Suprapubic skin (tissue), 4 donors: ENCODE data around the gene RAB24. TPM values are rescaled to one million over a fixed set of nuclear protein-coding genes. Genes with fewer than 3 reads are reported as not detected.

Experiments
- DNase-seq, 2 donors: peaks; one replicate each; pipeline ENCODE4 v3.0.0-alpha.2; 2019; ENCODE audit warnings: low spot score in 2 of 2
- H3K27ac ChIP-seq: fragments of 200-600 bp; sonication (generic); one replicate; pipeline ENCODE4 v1.5.1; 2019
- H3K27me3 ChIP-seq: fragments of 200-600 bp; sonication (generic); one replicate; pipeline ENCODE4 v1.5.1; 2019
- H3K36me3 ChIP-seq: fragments of 200-600 bp; sonication (generic); one replicate; pipeline ENCODE4 v1.5.1; 2019
- H3K4me1 ChIP-seq: fragments of 200-600 bp; sonication (generic); one replicate; pipeline ENCODE4 v1.5.1; 2019
- H3K4me3 ChIP-seq: fragments of 200-600 bp; sonication (generic); one replicate; pipeline ENCODE4 v1.5.1; 2019; ENCODE audit warnings: mild to moderate bottlenecking
- H3K9me3 ChIP-seq: fragments of 200-600 bp; sonication (generic); one replicate; pipeline ENCODE4 v1.5.1; 2019
- EP300 ChIP-seq: sonication (generic); formaldehyde crosslinking; IDR thresholded peaks from one replicate; pipeline ENCODE4 v1.6.1; 2017; ENCODE audit warnings: antibody characterized with exemption
- POLR2A ChIP-seq, 2 donors: fragments of 450-650 bp; IDR thresholded peaks; one replicate each; pipeline ENCODE4 v1.6.1; 2017; ENCODE audit warnings: antibody characterized with exemption in 2 of 2, mild to moderate bottlenecking in 2 of 2, moderate library complexity in 2 of 2
- POLR2AphosphoS5 ChIP-seq, 3 donors: sonication (generic); formaldehyde crosslinking; IDR thresholded peaks; one replicate each; pipeline ENCODE4 v1.6.1; 2017; ENCODE audit warnings: antibody characterized with exemption in 3 of 3
- WGBS: methylation state at CpG from one replicate; pipeline ENCODE4 v1.1.5; 2018; 5-methylcytosine and 5-hydroxymethylcytosine counted together
- total RNA-seq, 4 donors: library from RNA; depleted of rRNA; stranded (reverse); fragments of >200 nt; gene quantifications; one replicate each; pipeline ENCODE4 v1.1.0, GENCODE V29; 2016
- TF ChIP-seq, protein P1 (sequence below), 2 donors: fragments of 200-600 bp in 1 of 2; fragments of 450-650 bp in 1 of 2; sonication (generic) in 1 of 2; IDR thresholded peaks; one replicate each; pipeline ENCODE4 v1.5.1; 2016 to 2019; ENCODE audit warnings: antibody characterized with exemption in 2 of 2, mild to moderate bottlenecking in 1 of 2, moderate library complexity in 1 of 2

RAB24 gene
- total RNA-seq, 4 donors from 2014 or later, result 36.7 to 70.1 (median 43.3) TPM

GRCh38 chr5:177293819-177294581, 9.5 kb downstream of the RAB24 start:
- Histone ChIP-seq H3K4me3 (no peak overlapping the region), H3K36me3 (peaks cover 72% of the 10 kb centered on the region), H3K27ac (no peak overlapping the region), H3K9me3 (no peaks in the 10 kb centered on the region), H3K27me3 (no peaks in the 10 kb centered on the region), H3K4me1 (peaks cover 13% of the 10 kb centered on the region)
- WGBS, result 90% methylated on average over 7 of the region's 12 CpGs
- TF ChIP-seq, protein P1, sequence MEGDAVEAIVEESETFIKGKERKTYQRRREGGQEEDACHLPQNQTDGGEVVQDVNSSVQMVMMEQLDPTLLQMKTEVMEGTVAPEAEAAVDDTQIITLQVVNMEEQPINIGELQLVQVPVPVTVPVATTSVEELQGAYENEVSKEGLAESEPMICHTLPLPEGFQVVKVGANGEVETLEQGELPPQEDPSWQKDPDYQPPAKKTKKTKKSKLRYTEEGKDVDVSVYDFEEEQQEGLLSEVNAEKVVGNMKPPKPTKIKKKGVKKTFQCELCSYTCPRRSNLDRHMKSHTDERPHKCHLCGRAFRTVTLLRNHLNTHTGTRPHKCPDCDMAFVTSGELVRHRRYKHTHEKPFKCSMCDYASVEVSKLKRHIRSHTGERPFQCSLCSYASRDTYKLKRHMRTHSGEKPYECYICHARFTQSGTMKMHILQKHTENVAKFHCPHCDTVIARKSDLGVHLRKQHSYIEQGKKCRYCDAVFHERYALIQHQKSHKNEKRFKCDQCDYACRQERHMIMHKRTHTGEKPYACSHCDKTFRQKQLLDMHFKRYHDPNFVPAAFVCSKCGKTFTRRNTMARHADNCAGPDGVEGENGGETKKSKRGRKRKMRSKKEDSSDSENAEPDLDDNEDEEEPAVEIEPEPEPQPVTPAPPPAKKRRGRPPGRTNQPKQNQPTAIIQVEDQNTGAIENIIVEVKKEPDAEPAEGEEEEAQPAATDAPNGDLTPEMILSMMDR (IDR thresholded peaks at IDR 0.05), result no peak
- TF ChIP-seq POLR2AphosphoS5 (IDR thresholded peaks at IDR 0.05), result no peak
- no peak for TF ChIP-seq POLR2A (IDR thresholded peaks at IDR 0.05)
- TF ChIP-seq EP300, result no peak
- no peak for DNase-seq

DNA sequence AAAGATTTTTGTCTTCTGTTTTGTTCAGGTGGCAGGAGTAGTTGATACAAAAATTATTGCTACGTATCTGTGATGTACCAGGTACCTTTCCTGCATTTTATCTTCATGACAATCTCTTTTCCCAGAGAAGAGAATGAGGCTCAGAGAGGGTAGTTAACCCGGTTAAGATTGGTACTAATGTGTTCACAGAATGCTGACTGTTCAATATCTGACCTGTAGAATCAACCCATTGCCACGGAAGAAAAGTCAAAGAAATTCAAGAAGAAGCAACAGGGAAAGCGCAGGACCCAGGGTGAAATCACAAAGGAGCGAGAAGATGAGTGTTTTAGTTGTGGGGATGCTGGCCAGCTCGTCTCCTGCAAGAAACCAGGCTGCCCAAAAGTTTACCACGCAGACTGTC, 11.8 kb downstream of the RAB24 start:
- Histone ChIP-seq H3K4me3 (no peak overlapping the region), H3K27me3 (no peaks in the 10 kb centered on the region), H3K27ac (no peak overlapping the region), H3K9me3 (no peaks in the 10 kb centered on the region), H3K36me3 (peaks cover 86% of the 10 kb centered on the region), H3K4me1 (peaks cover 11% of the 10 kb centered on the region)
- TF ChIP-seq POLR2A (IDR thresholded peaks at IDR 0.05) (no peak), POLR2AphosphoS5 (IDR thresholded peaks at IDR 0.05) (no peak), EP300 (no peak)
- TF ChIP-seq, protein P1 (IDR thresholded peaks at IDR 0.05), result no peak
- 94% methylated on average over 7 of the region's 7 CpGs for WGBS
- no peak for DNase-seq

DNA sequence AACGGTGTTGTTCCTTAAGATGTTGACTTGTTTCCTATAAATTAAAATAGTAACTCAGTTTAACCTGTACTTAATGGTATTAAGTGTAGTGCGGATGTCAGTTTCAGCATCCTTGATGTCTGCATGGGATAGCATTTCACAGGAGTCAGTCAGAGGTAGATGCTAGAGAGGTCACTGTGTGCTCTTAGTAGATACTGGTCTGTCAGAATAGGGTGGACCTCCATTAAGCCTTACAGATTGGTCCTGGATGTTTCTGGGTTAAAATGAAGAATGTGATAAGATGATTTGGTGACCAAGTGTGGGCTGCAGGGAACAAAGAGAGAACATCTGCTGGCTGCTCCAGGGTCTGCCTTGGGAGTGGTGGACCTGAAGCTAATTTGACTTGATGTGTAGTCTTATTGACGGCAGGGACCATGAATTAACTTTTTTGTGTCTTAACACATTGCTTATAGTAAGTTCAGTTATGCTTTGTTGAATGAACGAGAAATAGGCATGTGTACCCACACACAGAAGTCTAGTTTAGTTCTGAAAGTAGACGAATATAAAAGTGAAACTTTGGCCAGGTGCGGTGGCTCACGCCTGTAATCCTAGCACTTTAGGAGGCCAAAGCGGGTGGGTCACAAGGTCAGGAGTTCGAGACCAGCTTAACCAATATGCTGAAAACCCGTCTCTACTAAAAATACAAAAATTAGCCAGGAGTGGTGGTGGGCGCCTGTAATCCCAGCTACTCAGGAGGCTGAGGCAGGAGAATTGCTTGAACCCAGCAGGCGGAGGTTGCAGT, 12.5 kb downstream of the RAB24 start:
- peaks cover 87% of the 10 kb centered on the region for H3K36me3 ChIP-seq

DNA sequence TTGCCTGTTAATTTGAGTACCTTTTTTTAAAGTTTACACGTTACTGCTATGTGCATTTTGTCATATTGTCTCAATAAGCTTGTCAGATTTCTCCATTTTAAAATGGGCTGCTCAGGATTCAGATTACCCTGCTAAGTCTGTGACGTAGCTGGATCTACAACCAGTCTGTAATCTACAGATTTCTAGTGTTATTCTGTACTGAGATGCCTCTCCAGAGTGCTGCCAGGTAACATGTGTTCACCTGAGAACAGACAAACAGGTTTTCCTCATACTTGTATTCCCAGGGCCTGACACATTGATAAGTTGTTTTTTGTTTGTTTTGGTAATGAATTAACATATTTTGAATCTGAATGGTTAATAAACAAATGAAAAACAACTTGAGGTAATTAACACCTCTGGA, 15.3 kb downstream of the RAB24 start:
- no peaks in the 10 kb centered on the region for H3K4me1 ChIP-seq
- peaks cover 86% of the 10 kb centered on the region for H3K36me3 ChIP-seq
- H3K4me3 ChIP-seq, result no peak overlapping the region
- TF ChIP-seq POLR2AphosphoS5 (IDR thresholded peaks at IDR 0.05) (no peak), EP300 (no peak), POLR2A (IDR thresholded peaks at IDR 0.05) (no peak)
- TF ChIP-seq, protein P1 (IDR thresholded peaks at IDR 0.05), result no peak
- no peaks in the 10 kb centered on the region for H3K9me3 ChIP-seq
- no peaks in the 10 kb centered on the region for H3K27me3 ChIP-seq
- no peak overlapping the region for H3K27ac ChIP-seq
- WGBS, result 90% methylated on average over 2 of the region's 2 CpGs
- no peak for DNase-seq

More for the DNA sequence above, 12.5 kb downstream of the RAB24 start:
- H3K27me3 ChIP-seq, result no peaks in the 10 kb centered on the region
- 93% methylated on average over 12 of the region's 12 CpGs for WGBS
- H3K27ac ChIP-seq, result no peak overlapping the region
- H3K4me3 ChIP-seq, result no peak overlapping the region
- TF ChIP-seq POLR2AphosphoS5 (IDR thresholded peaks at IDR 0.05), result no peak
- no peak for TF ChIP-seq EP300
- TF ChIP-seq POLR2A (IDR thresholded peaks at IDR 0.05), result no peak
- TF ChIP-seq, protein P1 (IDR thresholded peaks at IDR 0.05), result no peak
- H3K9me3 ChIP-seq, result no peaks in the 10 kb centered on the region
- peaks cover 6% of the 10 kb centered on the region for H3K4me1 ChIP-seq
- no peak for DNase-seq

DNA sequence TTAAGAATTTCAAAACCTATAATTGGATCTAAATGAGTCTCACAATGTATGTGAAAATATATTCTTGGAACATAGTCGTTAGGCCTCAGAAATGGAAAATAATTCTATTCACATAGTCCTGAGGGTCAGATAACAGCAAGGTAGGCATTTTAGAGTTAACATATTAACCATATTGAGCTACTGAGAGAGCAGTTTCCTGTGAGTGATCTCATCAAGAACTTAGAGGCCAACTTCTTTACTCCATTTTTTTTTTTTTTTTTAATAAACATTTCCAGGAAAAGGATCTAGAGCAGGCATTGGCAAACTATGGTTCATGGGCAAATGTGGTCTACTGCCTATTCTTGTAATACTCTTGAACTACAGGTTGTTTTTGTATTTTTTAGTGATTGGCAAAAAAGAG, 26.6 kb downstream of the RAB24 start:
- H3K27me3 ChIP-seq, result no peaks in the 10 kb centered on the region
- TF ChIP-seq, protein P1 (IDR thresholded peaks at IDR 0.05), result no peak
- no peak for TF ChIP-seq POLR2A (IDR thresholded peaks at IDR 0.05)
- no peak for TF ChIP-seq EP300
- no peak for TF ChIP-seq POLR2AphosphoS5 (IDR thresholded peaks at IDR 0.05)
- no peaks in the 10 kb centered on the region for H3K4me1 ChIP-seq
- WGBS, result 64% methylated on average over 1 of the region's 1 CpG
- DNase-seq, result no peak
- H3K27ac ChIP-seq, result no peak overlapping the region
- H3K9me3 ChIP-seq, result no peaks in the 10 kb centered on the region
- H3K36me3 ChIP-seq, result peaks cover 71% of the 10 kb centered on the region
- H3K4me3 ChIP-seq, result no peak overlapping the region
